SK-N-SH (cell line): Measurements from ENCODE around the gene GRIN2C. TPM values are rescaled to one million over a fixed set of nuclear protein-coding genes. Genes with fewer than 3 reads are reported as not detected.
"Not testable (repeated sequence)": the region's sequence is repeated elsewhere in the genome, so short reads cannot be mapped to it uniquely, and the experiment has no call there.

Experiments
- CTCF ChIA-PET: fragments of 300-600, 350-600 bp; formaldehyde crosslinking; extraction: SDS; loops from one replicate; lab custom pipeline; 2021; lab: Yijun Ruan, JAX
- POLR2A ChIA-PET: fragments of 350-600 bp; sonication (Branson Sonifier 250); formaldehyde crosslinking; extraction: SDS; loops from one replicate; lab custom pipeline; 2020; ENCODE audit warnings: antibody characterized with exemption, inconsistent platforms; lab: Yijun Ruan, JAX
- DNase-seq: peaks from one replicate; pipeline ENCODE4 v3.0.0; 2012
- H2AFZ ChIP-seq: fragments of 200-600 bp; sonication (generic); 2 replicates; pipeline ENCODE4 v1.8.1; 2016; ENCODE audit warnings: antibody characterized with exemption, mild to moderate bottlenecking, low read depth
- H3F3A ChIP-seq: fragments of 200-600 bp; sonication (generic); replicated peaks from 2 replicates; pipeline ENCODE3; 2016; ENCODE audit warnings: antibody characterized with exemption, mild to moderate bottlenecking; ENCODE audit not compliant: insufficient read depth
- H3K27ac ChIP-seq, 2 experiments: fragments of 200-500 bp in 1 of 2; fragments of 200-600 bp in 1 of 2; sonication (Bioruptor generic) in 1 of 2; sonication (generic), shearing (Covaris generic) in 1 of 2; 2 replicates each; pipeline versions ENCODE4 v1.5.1 to v1.6.1; 2014 to 2016; ENCODE audit warnings: low read depth in 2 of 2, inconsistent platforms in 1 of 2, low read length in 1 of 2, mild to moderate bottlenecking in 1 of 2, mixed read lengths in 1 of 2
- H3K27me3 ChIP-seq: fragments of 200-600 bp; sonication (generic), shearing (Covaris generic); 2 replicates; pipeline ENCODE4 v1.6.1; 2016; ENCODE audit warnings: mixed run types; ENCODE audit not compliant: insufficient read depth
- H3K36me3 ChIP-seq, 2 experiments: fragments of 200-500 bp in 1 of 2; fragments of 200-600 bp in 1 of 2; sonication (Bioruptor generic) in 1 of 2; sonication (generic) in 1 of 2; replicated peaks in 1 of 2; 2 replicates each; pipeline versions ENCODE3 to v1.5.1; 2014 to 2016; ENCODE audit warnings: low read length in 1 of 2, mild to moderate bottlenecking in 1 of 2; ENCODE audit not compliant: insufficient read depth in 2 of 2, control insufficient read depth in 1 of 2
- H3K4me1 ChIP-seq, 2 experiments: fragments of 200-500 bp in 1 of 2; fragments of 200-600 bp in 1 of 2; sonication (Bioruptor generic) in 1 of 2; sonication (generic), shearing (Covaris generic) in 1 of 2; 2 replicates each; pipeline versions ENCODE4 v1.5.1 to v1.6.1; 2014 to 2016; ENCODE audit warnings: low read depth in 1 of 2, low read length in 1 of 2, mixed run types in 1 of 2; ENCODE audit not compliant: insufficient read depth in 2 of 2, control insufficient read depth in 1 of 2
- H3K4me2 ChIP-seq: fragments of 200-600 bp; sonication (generic), shearing (Covaris generic); 2 replicates; pipeline ENCODE4 v1.6.1; 2017; ENCODE audit warnings: mixed run types
- H3K4me3 ChIP-seq, 2 experiments: fragments of 200-500 bp in 1 of 2; fragments of 200-600 bp in 1 of 2; sonication (Bioruptor generic) in 1 of 2; sonication (generic), shearing (Covaris generic) in 1 of 2; 2 replicates each; pipeline versions ENCODE4 v1.5.1 to v1.8.1; 2014 to 2016; ENCODE audit warnings: low read depth in 2 of 2, inconsistent platforms in 1 of 2, low read length in 1 of 2, mild to moderate bottlenecking in 1 of 2, mixed read lengths in 1 of 2, moderate library complexity in 1 of 2
- H3K79me2 ChIP-seq: fragments of 200-600 bp; sonication (generic); 2 replicates; pipeline ENCODE4 v1.8.1; 2017; ENCODE audit warnings: mild to moderate bottlenecking; ENCODE audit not compliant: insufficient read depth
- H3K9ac ChIP-seq: fragments of 200-600 bp; sonication (generic); 2 replicates; pipeline ENCODE4 v1.6.1; 2017; ENCODE audit warnings: mixed run types
- H3K9me2 ChIP-seq: fragments of 200-600 bp; sonication (generic); 2 replicates; pipeline ENCODE4 v1.6.1; 2017; ENCODE audit warnings: mixed run types
- H3K9me3 ChIP-seq: fragments of 200-600 bp; sonication (generic); 2 replicates; pipeline ENCODE4 v1.6.1; 2017; ENCODE audit warnings: mixed run types, mild to moderate bottlenecking, moderate library complexity
- H4K20me1 ChIP-seq: fragments of 200-600 bp; sonication (generic); 2 replicates; pipeline ENCODE4 v1.6.1; 2017; ENCODE audit warnings: mild to moderate bottlenecking, mixed run types; ENCODE audit not compliant: insufficient read depth
- EP300 ChIP-seq, 2 experiments: IDR thresholded peaks; 2 replicates each; pipeline versions ENCODE4 v1.4.0 to v1.6.1; 2012; ENCODE audit warnings: borderline replicate concordance in 1 of 2, low read depth in 1 of 2, low read length in 1 of 2
- FOXM1 ChIP-seq: IDR thresholded peaks from 2 replicates; pipeline ENCODE4 v1.4.0; 2012; ENCODE audit warnings: low read depth, mild to moderate bottlenecking
- GATA2 ChIP-seq: sonication (generic); formaldehyde crosslinking; IDR thresholded peaks from 2 replicates; pipeline ENCODE4 v1.5.0; 2020; ENCODE audit warnings: mild to moderate bottlenecking, missing genetic modification reagents
- JUND ChIP-seq: IDR thresholded peaks from 2 replicates; pipeline ENCODE4 v1.4.0; 2012
- RCOR1 ChIP-seq: fragments of 150-350 bp; IDR thresholded peaks from 2 replicates; pipeline ENCODE4 v1.6.1; 2017; ENCODE audit warnings: antibody characterized with exemption, low read length
- SIN3A ChIP-seq: IDR thresholded peaks from 2 replicates; pipeline ENCODE4 v1.6.1; 2012; ENCODE audit warnings: low read depth, mild to moderate bottlenecking, low read length, moderate library complexity, borderline replicate concordance
- WGBS: methylation state at CpG from one replicate; pipeline ENCODE4 v1.1.6; 2017; ENCODE audit warnings: low lambda C conversion rate; 5-methylcytosine and 5-hydroxymethylcytosine counted together
- polyA plus RNA-seq, 3 experiments: library from polyadenylated mRNA; depleted of rRNA; stranded (reverse); fragments of >200 nt; gene quantifications; 2 replicates each; pipeline ENCODE4 v1.2.3, GENCODE V29; 2012
- TF ChIP-seq, protein P1 (sequence below): fragments of 150-350 bp; IDR thresholded peaks from 2 replicates; pipeline ENCODE4 v1.6.1; 2017; ENCODE audit warnings: antibody characterized with exemption, low read length, low read depth, borderline replicate concordance

The GRIN2C gene
- polyA plus RNA-seq, 1 of the 3 experiments (the other 2 are of a cell fraction) = 0.39 TPM

- TF ChIP-seq GATA2 (CRISPR knock-in tag) (no peak), EP300 (IDR thresholded peaks at IDR 0.05; ENCODE audit: borderline replicate concordance in 1 of 2, low read depth in 1 of 2, low read length in 1 of 2) (no peak), FOXM1 (no peak), JUND (no peak), SIN3A (no peak)
Observed at GRCh38 chr17:74907012-74907411, 47.3 kb upstream of the GRIN2C start (continued).

DNA sequence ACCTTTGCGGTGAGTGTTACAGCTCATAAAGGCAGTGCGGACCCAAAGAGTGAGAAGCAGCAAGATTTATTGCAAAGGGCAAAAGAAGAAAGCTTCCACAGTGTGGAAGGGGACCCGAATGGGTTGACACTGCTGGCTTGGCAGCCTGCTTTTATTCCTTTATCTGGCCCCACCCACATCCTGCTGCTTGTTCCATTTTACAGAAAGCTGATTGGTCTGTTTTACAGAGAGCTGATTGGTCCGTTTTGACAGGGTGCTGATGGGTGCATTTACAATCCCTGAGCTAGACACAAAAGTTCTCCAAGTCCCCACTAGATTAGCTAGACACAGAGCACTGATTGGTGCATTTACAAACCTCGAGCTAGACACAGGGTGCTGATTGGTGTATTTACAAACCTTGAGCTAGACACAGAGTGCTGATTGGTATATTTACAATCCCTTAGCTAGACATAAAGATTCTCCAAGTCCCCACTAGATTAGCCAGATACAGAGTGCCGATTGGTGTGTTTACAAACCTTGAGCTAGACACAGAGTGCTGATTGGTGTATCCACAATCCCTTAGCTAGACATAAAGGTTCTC lies 46.6 kb upstream of the GRIN2C start:
- H3K4me1 ChIP-seq, H3K9ac ChIP-seq, H3K79me2 ChIP-seq, H4K20me1 ChIP-seq, H3K27ac ChIP-seq, H3K4me3 ChIP-seq, H3K9me2 ChIP-seq, H3K9me3 ChIP-seq, H3K36me3 ChIP-seq, H2AFZ ChIP-seq, POLR2A ChIA-PET, H3F3A ChIP-seq, H3K4me2 ChIP-seq, DNase-seq: not testable (repeated sequence)
- CTCF ChIA-PET = interaction anchor here (0.7 to 1.8 kb wide), 6 partner anchors 17 to 366 kb away, joined by 3 to 4 read pairs (median 3); partner anchors contain the start of gene USH1G
- H3K27me3 ChIP-seq = peaks cover 26% of the 10 kb centered on the region
- 49% methylated on average over 6 of the region's 6 CpGs for WGBS

GRCh38 chr17:74904687-74905409 lies 45.2 kb upstream of the GRIN2C start:
- CTCF ChIA-PET = interaction anchor here (1.3 to 2.0 kb wide), 3 partner anchors 43 to 201 kb away, joined by 3 to 6 read pairs (median 4); no protein-coding TSS in a partner anchor
- peaks cover 26% of the 10 kb centered on the region for H3K27me3 ChIP-seq

More at GRCh38 chr17:74904687-74905409, 45.2 kb upstream of the GRIN2C start:
- Histone ChIP-seq H3K4me3 (no peak overlapping the region), H3K4me2 (no peak overlapping the region), H3K9ac (no peak overlapping the region), H3K4me1 (no peaks in the 10 kb centered on the region), H3K36me3 (no peaks in the 10 kb centered on the region), H3K27ac (no peak overlapping the region), H2AFZ (no peak overlapping the region), H3F3A (no peaks in the 10 kb centered on the region), H3K79me2 (no peaks in the 10 kb centered on the region), H3K9me2 (no peaks in the 10 kb centered on the region), H4K20me1 (no peaks in the 10 kb centered on the region), H3K9me3 (no peaks in the 10 kb centered on the region)
- 55% methylated on average over 7 of the region's 7 CpGs for WGBS
- no peak for TF ChIP-seq RCOR1
- TF ChIP-seq, protein P1, sequence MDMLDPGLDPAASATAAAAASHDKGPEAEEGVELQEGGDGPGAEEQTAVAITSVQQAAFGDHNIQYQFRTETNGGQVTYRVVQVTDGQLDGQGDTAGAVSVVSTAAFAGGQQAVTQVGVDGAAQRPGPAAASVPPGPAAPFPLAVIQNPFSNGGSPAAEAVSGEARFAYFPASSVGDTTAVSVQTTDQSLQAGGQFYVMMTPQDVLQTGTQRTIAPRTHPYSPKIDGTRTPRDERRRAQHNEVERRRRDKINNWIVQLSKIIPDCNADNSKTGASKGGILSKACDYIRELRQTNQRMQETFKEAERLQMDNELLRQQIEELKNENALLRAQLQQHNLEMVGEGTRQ = no peak
- no peak for DNase-seq
- POLR2A ChIA-PET = no interaction called here
